Endothelial cell (in vitro differentiated cells): Measurements from ENCODE around the gene TLN1. TPM values are rescaled to one million over a fixed set of nuclear protein-coding genes. Genes with fewer than 3 reads are reported as not detected.

ENCODE experiments used
- DNase-seq: peaks from one replicate; pipeline ENCODE4 v3.0.0; 2021; ENCODE audit warnings: low spot score
- H3K27ac Mint-ChIP-seq: one replicate; pipeline ENCODE4 v1.8.0; 2021; ENCODE audit warnings: mixed read lengths, inconsistent platforms; ENCODE audit not compliant: unreplicated experiment
- H3K27me3 Mint-ChIP-seq: one replicate; pipeline ENCODE4 v1.8.0; 2021; ENCODE audit warnings: mild to moderate bottlenecking, moderate library complexity, mixed read lengths, inconsistent platforms; ENCODE audit not compliant: unreplicated experiment
- H3K36me3 Mint-ChIP-seq: one replicate; pipeline ENCODE4 v1.8.0; 2021; ENCODE audit warnings: mild to moderate bottlenecking, low read depth, mixed read lengths, inconsistent platforms; ENCODE audit not compliant: unreplicated experiment
- H3K4me1 Mint-ChIP-seq: one replicate; pipeline ENCODE4 v1.8.0; 2021; ENCODE audit warnings: mild to moderate bottlenecking, mixed read lengths, inconsistent platforms; ENCODE audit not compliant: unreplicated experiment
- H3K4me3 Mint-ChIP-seq: one replicate; pipeline ENCODE4 v1.8.0; 2021; ENCODE audit warnings: mild to moderate bottlenecking, mixed read lengths, inconsistent platforms; ENCODE audit not compliant: unreplicated experiment
- H3K9me3 Mint-ChIP-seq: one replicate; pipeline ENCODE4 v1.8.0; 2021; ENCODE audit warnings: mixed read lengths, inconsistent platforms; ENCODE audit not compliant: unreplicated experiment
- CTCF ChIP-seq: fragments of 200-600 bp; sonication (generic); IDR thresholded peaks from one replicate; pipeline ENCODE4 v1.5.0; 2021; ENCODE audit warnings: antibody characterized with exemption; ENCODE audit not compliant: unreplicated experiment
- total RNA-seq: library from RNA; stranded (reverse); fragmentation: NEBNext Ultra II Directional; extraction: Animal tissue kit (Norgen Biotek cat#: 25700); gene quantifications from one replicate; pipeline ENCODE4 v1.2.1, GENCODE V29; 2021; ENCODE audit not compliant: unreplicated experiment

The TLN1 gene
- total RNA-seq, 1 donor from 2014 or later: 370 TPM

GRCh38 chr9:35688558-35689541 is 43.1 kb downstream of the TLN1 start:
- Mint-ChIP-seq H3K4me1 (peaks cover 26% of the 10 kb centered on the region), H3K9me3 (no peaks in the 10 kb centered on the region), H3K27me3 (peaks cover 14% of the 10 kb centered on the region), H3K27ac (peak overlapping the region; percentile 74), H3K36me3 (peaks cover 20% of the 10 kb centered on the region), H3K4me3 (peak overlapping the region; percentile 93)
- DNase-seq: no peak
- TF ChIP-seq CTCF: no peak

- no peak for DNase-seq
- peaks cover 14% of the 10 kb centered on the region for H3K27me3 Mint-ChIP-seq
- H3K27ac Mint-ChIP-seq: no peak overlapping the region
- no peak for TF ChIP-seq CTCF
- peak overlapping the region; percentile 56 for H3K4me3 Mint-ChIP-seq
- no peaks in the 10 kb centered on the region for H3K9me3 Mint-ChIP-seq
- peaks cover 29% of the 10 kb centered on the region for H3K4me1 Mint-ChIP-seq
- H3K36me3 Mint-ChIP-seq: peaks cover 24% of the 10 kb centered on the region
Measured at GRCh38 chr9:35687972-35688557, 43.9 kb downstream of the TLN1 start.

GRCh38 chr9:35687306-35687705 is 44.7 kb downstream of the TLN1 start:
- DNase-seq: no peak
- Mint-ChIP-seq H3K4me3 (peak overlapping the region; percentile 87), H3K27me3 (peaks cover 16% of the 10 kb centered on the region), H3K36me3 (peaks cover 32% of the 10 kb centered on the region), H3K4me1 (peaks cover 37% of the 10 kb centered on the region), H3K9me3 (no peaks in the 10 kb centered on the region), H3K27ac (peak overlapping the region; percentile 45)
- TF ChIP-seq CTCF: no peak

- DNase-seq: no peak
- Mint-ChIP-seq H3K4me1 (peaks cover 36% of the 10 kb centered on the region), H3K36me3 (peaks cover 34% of the 10 kb centered on the region), H3K27ac (no peak overlapping the region), H3K9me3 (no peaks in the 10 kb centered on the region), H3K27me3 (peaks cover 15% of the 10 kb centered on the region), H3K4me3 (peak overlapping the region; percentile 56)
- no peak for TF ChIP-seq CTCF
Measured at GRCh38 chr9:35686222-35687203, 45.5 kb downstream of the TLN1 start.
